SH-SY5Y (cell line): ENCODE measurements around the gene PPP2R2C.

Source experiments
- GATA2 ChIP-seq: IDR thresholded peaks from 2 replicates; pipeline ENCODE4 v1.6.1; 2011; ENCODE audit warnings: mild to moderate bottlenecking, low read depth, low read length
- GATA3 ChIP-seq: IDR thresholded peaks from 2 replicates; pipeline ENCODE4 v1.6.1; 2011; ENCODE audit warnings: low read depth, mild to moderate bottlenecking, low read length, moderate library complexity

GRCh38 chr4:6313216-6313615, 159.2 kb downstream of the PPP2R2C start:
- TF ChIP-seq GATA2 (no peak), GATA3 (no peak)
